CMK (cell line): ENCODE measurements around the gene NOLC1.

Source experiments
- DNase-seq: peaks from one replicate; pipeline ENCODE4 v3.0.0-alpha.2; 2010; ENCODE audit warnings: low read depth

The NOLC1 gene

DNA sequence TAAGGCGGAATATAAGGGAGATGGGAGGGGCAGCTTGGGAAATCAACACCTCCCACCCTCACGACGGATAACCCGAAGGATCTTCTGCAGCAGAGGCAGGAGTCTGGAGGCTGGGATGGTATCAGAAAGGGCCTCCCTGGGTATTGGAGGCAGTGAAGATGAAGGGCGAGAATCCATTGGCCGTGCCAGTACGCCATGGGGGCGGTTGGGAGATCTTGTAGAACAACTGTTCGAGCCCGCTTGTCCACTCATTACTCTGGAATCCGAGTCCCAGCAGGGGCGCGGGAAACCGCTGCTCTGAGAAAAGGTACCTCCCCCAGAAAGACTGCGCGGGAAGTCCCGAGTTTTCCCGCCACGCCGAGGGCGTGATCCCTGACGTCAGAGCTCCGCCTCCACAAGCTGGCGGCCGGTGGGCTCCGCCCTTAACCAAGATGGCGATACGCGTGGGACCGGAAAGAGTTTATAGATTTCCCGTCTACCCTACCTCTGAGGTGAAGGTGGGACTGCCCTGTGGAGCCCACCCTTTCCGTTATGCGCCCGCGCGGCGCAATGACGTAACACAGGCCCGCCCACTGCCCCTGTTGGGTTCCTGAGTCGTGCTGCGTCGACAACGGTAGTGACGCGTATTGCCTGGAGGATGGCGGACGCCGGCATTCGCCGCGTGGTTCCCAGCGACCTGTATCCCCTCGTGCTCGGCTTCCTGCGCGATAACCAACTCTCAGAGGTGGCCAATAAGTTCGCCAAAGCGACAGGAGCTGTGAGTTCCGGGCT lies at the start of gene NOLC1:
TSS of gene NOLC1 (plus strand) at position 616 of the 771 bp plus-strand sequence. CDS start at position 638, 22 bp downstream.
- peak; percentile 99 for DNase-seq

DNA sequence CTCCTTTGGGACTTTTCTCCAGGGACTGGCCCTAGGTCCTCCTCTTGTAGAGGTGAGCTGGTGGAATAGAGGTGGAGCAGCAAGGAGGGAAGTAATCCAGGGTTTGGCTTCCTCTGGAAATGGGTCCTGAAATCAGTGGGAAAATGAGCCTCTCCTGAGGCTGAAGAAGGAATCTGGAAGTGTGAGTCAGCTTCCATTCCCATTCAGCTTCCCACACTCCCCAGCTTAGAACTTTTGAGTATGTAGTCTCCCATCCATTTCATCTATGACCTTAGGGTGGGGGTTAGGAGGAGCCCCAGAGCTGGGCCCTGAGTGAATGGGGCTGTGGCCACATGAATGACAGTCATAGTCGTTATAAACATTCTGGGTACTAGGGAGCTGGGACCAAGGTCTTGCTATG lies 49.8 kb upstream of the NOLC1 start:
- DNase-seq: no peak

DNA sequence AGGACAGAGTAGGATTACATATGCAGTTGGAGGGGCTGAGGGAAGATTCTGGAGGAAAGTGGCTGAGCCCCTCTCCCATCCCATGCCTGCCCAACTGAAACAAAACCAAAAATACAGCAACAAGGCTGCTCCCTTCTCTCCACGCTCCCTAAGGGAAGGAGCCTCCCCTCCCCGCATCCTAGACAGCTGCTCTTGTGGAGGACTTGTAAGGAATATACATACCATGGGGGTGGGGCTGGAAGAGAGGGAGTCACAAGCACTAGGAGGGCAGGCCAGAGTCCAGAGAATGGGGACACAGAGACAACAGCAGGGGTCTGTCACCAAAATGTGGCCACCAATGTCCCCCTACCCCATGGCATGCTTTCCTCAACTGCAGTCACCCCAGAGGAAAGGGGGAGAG lies 45.2 kb upstream of the NOLC1 start:
- peak; percentile 14 for DNase-seq

DNA sequence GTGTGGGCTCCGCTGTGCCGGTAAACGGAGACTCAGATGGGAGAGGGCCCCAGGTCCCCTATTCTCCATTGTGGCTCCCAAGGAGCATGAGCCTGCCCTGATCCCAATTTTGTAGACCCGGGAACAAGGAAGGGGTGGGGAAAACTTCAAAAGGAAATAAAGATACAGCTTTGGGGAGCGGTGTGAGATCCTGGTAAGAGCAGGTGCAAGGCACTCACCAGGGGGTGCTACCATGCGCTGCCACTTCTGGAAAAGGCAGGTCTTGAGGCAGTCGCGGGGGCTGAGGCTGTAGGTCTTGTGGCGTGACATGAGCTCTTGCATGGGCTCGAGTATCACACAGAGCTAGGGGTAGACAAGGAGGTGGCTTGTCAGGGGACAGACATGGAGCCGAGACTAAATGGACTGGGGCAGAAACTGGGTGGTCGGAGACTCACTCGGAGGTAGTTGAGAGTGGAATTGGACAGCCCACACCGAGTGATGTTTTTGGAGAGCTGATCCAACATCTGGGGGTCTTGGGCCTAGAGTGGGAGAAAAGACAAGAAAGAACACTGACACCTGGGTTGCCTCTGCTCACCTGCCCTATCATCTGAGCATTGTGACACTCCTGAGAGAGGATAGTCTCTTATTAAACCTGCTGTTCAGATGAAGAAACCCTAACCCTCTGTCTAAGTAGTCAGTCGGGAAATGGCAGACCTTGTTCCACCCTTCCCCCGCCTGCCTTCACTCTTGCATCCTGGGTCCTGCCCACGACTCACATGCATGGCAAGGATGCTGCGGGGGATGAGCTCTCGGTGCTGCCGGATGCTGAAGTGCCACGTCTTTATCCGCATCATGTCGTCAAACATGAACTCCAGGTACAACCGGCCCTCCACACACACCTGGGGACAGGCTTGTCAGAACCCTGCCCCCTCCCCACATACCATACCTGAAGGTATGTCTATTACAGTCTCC lies 42.7 kb upstream of the NOLC1 start:
- DNase-seq: peak; percentile 17

DNA sequence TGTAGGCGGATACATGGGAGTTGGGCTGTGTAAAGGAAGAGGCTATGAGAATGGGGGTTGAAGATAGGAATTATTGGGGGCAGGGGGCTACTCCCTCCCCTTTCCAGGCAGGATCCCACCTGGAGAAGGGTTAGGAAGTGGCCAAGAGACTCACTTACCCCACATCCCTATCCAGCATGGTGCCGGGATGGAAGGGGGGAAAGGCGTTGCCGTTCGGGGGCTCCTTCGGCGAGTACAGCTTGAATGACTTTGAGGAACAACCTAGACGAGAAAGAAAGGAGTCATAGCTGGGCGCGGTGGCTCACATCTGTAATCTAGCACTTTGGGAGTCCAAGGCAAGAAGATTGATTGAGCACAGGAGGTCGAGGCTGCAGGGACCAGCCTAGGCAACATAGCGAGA lies 40.9 kb upstream of the NOLC1 start:
- DNase-seq: peak; percentile 7

DNA sequence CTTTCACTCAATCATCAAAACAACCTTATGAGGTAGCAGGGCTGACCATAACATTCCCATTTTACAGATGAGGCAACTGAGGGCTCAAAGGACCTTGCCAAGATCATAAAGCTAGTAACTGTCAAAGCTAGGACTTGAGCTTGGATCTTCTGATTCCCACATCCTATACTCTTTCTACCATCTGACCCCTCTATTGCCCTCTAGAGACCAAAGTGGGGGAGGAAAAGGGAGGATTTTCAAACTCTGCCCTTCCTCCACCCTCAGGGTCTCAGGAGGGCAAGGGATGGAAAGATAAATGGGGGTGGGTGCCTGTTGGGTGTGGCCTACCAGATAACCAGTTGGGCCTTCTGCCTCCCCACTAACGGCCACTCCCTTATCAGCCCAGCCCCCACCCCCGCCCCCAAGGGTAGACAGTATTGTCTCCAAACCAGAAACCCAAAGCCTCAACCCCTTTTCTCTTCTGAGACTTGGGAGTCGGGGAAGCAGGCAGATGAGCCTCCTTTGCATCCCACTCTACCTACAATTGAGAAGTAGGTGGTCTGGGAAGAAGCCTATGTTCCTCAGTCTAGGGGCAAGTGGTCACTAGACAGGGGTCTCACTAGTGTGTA lies 39.9 kb upstream of the NOLC1 start:
- DNase-seq: peak; percentile 94

DNA sequence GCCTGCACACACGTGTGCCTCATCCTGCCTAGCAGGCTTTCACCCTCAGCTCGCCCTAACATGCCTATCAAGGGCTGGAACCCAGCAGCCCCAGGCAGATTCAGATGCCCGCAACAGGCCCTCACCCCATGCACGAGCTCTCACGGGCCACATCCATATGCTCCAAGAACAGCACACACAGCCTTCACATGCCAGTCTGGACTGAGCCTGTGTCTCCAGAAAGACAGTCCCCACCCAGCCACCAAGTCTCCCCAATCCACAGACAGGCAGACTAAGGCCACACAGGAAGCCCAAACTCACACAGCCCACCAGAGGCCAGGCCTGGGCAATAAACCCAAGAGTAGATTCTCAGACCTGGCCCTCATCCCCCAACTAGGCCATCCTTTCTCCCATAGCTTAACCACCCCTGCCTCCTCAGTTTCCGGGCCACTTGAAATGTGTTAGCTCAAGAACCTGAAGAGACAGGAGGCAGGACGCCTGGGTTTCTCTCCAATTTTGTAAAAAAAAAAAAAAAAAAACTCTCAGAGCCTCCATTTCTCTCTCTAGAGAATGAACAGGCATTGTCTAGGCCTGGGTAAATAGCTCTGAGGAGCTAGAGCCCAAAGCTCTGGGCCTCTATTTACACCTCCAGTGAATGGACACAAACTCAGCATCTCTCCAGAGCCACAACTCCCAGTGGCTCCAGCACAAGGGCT lies 38.8 kb upstream of the NOLC1 start:
- no peak for DNase-seq

DNA sequence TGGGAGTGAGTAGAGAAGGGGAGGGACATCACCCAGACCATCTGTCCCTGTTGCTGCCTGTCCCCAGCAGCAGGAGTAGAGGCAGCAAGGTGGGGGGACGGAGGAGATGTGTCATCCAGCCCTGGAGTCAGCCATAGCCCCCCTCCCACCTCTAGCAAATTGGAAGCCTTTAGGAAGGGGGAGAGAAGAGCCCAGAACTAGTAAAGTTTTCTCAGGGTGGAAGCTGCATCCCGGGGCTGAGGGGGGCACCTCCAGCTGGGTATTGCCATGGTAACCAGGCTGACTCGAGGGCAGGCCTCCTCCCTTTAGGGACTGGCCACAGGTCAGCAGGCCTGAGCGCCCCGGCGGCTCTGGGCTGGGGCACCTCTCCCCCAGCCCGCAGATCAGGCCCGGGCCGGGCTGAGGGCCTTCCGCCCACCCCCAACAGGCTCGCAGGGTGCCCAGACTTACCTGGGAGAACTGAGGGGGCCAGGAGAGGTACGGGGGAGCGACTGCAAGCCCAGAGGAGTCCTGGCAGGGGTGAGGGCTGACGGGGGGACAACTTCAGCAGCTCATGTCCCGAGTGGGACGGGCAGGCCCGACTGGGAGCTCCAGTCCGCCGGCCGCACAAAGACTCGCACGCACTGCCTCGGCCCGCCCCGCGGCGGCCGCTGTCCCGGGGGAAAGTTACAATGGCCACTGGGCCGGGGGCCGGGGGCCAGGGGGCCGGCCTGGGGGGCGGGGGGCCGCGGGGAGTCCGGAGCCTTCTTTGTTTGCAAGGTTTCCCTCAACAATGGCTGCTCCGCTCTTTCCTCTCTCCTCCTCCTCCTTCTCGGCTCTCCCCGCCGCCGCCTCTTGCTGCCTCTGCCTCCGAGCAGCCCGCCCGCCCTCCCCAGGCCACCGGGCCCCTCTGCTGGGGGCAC lies 38.0 kb upstream of the NOLC1 start:
- DNase-seq: no peak

DNA sequence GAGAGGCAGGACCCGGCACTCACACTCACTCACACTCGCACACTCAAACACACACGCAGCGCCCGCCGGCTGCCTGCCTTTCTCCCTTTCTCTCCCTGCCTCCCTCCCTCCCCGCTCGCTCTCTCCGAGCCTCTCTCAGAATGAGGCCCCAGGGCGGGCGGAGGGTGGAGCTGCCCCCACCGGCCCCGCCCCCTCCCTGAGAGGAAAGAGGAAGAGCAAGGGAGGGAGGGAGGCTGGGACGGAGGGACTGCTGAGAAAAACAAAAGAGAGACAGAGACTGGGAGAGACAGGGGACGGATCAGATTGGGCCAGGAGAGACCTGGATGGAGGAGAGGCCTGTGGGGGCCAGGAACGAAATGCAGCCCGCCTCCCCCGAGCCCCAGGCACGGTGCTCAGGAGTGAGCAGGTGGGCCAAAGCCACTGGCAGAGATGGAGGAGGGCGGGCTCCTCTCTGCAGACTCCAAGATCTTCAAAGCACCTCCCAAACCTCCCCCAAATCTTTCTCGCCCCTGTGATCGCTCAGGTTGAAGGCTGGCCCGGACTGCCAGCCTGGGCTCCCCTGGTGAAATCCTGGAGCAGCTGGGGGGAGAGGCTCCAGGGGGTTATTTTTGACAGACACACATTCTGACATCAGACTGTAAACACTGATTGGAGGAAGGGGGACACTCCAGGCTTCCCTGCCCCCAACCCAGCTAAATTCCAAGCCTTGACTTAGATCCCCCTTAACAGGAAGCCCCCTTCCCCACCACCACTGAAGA lies 37.1 kb upstream of the NOLC1 start:
- peak; percentile 83 for DNase-seq

DNA sequence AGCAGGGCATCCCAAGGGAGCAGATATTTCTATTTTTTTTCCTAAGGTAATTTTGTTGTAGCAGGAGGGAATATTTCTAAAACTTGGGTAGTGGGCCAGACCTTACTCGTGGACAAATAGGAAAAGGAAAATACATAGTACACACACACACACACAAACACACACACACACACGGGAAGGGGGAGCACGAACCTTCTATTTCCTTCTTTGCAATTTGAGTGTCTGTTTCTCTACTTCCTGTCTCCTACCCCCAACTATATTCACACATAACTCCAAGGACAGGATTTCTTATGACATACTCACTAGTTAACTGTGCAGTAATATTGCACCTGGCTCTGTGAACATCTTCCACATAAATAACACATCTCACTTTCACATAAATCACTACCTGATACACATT lies 36.4 kb upstream of the NOLC1 start:
- DNase-seq: no peak

DNA sequence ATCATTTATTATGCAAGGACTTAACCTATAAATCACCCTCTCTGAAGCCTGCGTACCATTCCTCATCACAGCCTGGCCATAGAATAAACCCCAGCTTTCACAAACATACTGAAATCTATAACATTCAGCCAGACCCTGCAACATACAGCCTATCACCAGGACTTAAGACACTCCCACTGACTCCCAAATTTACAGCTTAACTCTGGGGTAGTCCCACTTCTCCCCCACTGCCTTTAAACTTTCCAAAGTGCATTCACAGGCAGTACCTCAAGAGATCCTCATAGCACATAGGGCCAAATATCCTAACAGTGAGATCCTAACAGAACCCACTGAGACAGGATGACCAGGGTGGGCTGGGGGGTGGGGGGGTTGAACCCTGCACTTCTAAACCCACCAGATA lies 35.5 kb upstream of the NOLC1 start:
- no peak for DNase-seq

DNA sequence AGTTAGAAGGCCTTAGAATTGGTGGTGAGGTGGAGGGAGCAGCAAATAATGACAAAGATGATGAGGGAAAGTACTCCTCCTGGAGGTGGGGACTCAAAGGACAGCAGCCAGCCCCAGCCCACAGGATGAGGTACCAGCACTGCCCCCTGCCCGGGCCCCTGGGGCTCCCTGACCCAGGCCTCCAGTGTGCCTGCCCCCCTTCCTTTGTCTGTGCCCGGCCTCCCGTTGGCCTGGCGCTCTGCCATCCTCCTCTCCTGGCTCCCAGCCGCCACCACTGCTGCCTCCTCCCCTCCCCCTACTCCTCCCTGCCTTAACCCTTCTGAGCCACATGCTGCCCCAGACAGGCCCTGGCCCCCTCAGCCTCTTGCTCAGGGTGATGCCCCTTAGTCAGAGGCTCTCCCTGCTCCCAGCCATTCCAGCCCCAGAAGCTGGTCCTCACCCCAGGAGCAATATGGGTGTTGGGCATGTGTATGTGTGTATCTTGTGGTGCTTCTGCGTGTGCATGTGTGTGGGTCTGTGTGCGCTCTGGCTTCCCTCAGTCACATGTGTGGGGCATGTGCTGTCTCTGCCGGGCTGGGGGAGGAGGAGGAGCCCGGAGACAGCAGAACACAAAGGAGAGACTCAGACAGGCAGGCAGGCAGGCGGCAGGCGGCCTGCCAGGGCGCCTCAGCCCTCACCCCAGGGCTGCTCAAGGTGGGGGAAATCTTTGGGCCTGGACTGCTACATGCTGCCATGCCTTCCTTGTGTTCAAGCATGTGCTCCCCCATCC lies 34.6 kb upstream of the NOLC1 start:
- DNase-seq: peak; percentile 94

DNA sequence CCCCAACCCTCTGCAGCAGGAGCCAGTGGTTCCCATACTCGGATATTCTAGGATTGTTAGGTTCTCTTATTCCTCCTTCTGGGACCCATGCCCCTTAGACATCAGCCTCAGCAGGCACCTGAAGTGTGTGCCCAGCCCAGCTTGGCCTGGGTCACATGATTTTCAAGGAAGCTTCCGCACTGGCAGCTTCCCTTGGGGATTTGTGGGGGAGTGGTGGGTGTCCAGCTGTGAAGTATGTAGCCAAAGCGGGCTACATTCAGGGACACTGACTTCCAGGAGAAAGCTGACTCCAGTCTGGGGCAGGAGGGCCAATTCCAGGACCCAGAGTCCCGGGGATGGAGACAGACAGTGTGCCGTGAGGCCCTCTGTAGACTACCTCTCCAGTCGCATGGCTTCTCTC lies 33.3 kb upstream of the NOLC1 start:
- DNase-seq: no peak

DNA sequence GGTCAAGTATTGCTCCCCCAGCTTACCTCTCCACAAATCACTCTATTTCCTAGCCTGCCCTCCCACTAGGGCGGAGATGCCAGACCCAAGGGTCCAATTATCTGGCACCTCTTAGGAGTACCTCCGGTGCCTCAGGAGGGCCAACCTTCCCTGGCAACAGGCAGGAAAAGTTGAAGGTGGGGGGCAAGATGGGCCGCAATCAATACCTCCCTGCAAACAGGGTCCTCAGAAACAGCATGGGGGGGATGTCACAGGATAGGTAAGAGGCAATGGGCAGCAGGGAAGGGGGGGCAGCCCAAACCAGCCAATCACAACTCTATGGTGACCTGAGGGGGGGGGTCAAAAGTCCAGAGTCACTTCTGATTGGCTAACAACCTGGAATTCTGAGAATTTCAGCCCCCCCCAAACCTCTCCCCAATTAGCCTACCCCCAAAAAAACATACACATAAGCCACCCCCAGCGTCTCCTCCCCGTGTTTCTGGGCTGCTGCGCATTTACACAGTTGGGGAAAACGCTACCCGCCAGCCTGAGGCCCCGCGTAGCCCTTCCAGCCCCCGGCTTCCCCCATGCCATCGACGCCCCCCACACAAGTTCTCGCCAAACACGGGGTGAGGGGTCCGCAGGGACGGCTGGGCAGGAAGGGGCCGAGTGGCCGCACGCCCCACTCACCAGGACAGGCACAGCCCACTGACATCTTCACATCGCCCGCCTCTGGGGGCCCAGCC lies 32.6 kb upstream of the NOLC1 start:
- peak; percentile 82 for DNase-seq

DNA sequence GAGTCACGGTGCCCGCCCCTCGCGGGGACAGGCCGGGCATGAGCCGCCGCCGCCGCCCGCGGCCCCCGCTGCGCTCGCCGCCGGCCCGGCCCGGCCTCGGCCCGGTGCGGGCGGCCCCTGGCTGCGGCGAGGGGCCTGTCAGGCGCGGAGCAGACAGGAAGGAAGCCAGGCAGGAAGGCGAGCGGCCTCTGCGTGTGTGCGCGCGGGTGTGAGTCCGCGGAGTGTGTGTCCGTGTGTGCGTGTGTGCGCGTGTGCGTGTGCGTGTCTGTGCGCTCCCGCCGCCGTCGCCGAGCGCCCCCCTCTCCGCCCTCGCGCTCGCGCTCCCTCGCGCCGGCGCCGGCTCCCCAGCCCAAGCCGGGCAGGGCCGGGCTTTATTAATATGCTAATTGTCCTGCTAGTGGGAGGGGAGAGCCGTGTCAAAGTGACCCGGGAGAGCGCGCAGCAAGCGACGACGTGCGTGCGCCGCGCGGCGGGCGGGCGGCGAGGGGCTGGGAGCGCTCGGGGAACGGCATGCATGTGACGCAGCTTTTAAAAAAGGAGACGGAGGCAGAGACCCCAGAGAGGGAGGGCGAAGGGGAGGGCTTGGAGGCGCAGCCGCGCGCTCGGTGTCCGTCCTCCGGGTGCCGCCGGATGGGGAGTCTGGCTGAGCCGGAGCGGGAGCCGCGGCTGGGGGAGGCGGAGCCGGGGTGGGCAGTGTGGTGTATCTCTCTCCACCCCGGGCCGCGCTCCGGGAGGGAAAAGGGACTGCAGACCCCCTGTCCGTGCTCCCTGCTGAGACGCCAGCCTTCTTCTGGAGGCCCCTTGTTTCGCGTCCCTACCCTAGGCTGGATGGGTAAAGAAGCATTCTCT lies 31.8 kb upstream of the NOLC1 start, which contains the start of gene LDB1:
TSS of gene LDB1 (minus strand) at position 227 of the 849 bp plus-strand sequence. CDS start 258 bp downstream, outside the sequence.
- peak; percentile 80 for DNase-seq

DNA sequence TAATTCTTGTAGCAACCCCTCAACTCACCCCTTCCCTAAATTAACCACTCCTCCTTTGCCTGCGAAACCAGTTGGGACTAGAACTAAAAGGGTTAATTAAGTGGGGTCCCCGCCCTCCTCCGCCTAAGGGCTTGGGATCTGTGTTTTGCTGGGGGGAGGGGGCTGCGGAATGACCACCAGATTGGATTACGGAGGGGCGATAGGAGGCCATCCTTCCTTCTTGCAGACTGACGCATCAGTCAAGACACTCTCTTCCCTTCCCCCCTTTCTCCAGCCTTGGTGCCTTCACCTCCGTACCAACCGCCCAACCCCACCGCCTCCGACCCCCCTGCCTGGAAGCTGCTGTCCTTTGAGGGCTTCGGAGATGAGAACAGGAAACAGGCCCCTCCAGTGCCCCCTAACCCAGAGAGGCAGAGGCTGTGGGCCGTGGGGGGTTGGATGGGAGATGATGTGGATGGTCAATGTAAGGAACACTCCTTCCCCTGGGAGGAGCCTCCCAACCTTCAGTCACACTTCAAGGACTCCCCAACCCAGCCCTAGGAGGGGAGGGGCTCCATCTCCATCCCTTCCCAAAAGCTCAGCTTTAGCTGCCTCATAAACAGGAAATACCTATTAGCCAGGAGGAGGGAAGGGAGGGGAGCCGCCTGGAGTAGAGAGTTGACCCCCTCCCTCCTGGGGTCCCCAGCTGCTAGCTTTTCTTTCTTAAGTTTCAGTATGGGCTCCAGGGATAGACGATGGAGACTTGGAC lies 31.0 kb upstream of the NOLC1 start:
- DNase-seq: peak; percentile 79
